HEK293T (cell line): ENCODE results near the gene FRK.

ENCODE experiments used
- CTCF ChIA-PET: fragments of 350-600 bp; formaldehyde crosslinking; extraction: SDS; loops from one replicate; lab custom pipeline; 2021; ENCODE audit warnings: antibody characterized with exemption, inconsistent platforms; lab: Yijun Ruan, JAX
- POLR2A ChIA-PET: fragments of 350-600 bp; formaldehyde crosslinking; extraction: SDS; loops from one replicate; lab custom pipeline; 2020; ENCODE audit warnings: antibody characterized with exemption, inconsistent platforms; lab: Yijun Ruan, JAX
- DNase-seq: peaks from one replicate; pipeline ENCODE4 v3.0.0; 2012; ENCODE audit warnings: mixed read lengths; ENCODE audit errors: extremely low spot score
- ARNT ChIP-seq: fragments of 450-650 bp; IDR thresholded peaks from 2 replicates; pipeline ENCODE4 v1.6.1; 2017; ENCODE audit warnings: mild to moderate bottlenecking
- BHLHE40 ChIP-seq: fragments of 450-650 bp; IDR thresholded peaks from 2 replicates; pipeline ENCODE4 v1.6.1; 2016; ENCODE audit warnings: mild to moderate bottlenecking, moderate library complexity, borderline replicate concordance
- CTBP1 ChIP-seq: fragments of 450-650 bp; IDR thresholded peaks from 2 replicates; pipeline ENCODE4 v1.6.1; 2016; ENCODE audit warnings: borderline replicate concordance
- ELF4 ChIP-seq: fragments of 450-650 bp; IDR thresholded peaks from 2 replicates; pipeline ENCODE4 v1.6.1; 2017; ENCODE audit warnings: antibody characterized with exemption
- FOXA1 ChIP-seq: fragments of 450-650 bp; IDR thresholded peaks from 2 replicates; pipeline ENCODE4 v1.6.1; 2016; ENCODE audit warnings: mild to moderate bottlenecking
- FOXK2 ChIP-seq: fragments of 450-650 bp; IDR thresholded peaks from 2 replicates; pipeline ENCODE4 v1.6.1; 2016; ENCODE audit warnings: mild to moderate bottlenecking
- FOXM1 ChIP-seq: fragments of 450-650 bp; IDR thresholded peaks from 2 replicates; pipeline ENCODE4 v1.6.1; 2017; ENCODE audit warnings: mild to moderate bottlenecking, borderline replicate concordance
- HDGF ChIP-seq: fragments of 450-650 bp; IDR thresholded peaks from 2 replicates; pipeline ENCODE4 v1.6.1; 2017; ENCODE audit warnings: antibody characterized with exemption, borderline replicate concordance
- L3MBTL2 ChIP-seq: fragments of 450-650 bp; conservative IDR thresholded peaks from 2 replicates; pipeline ENCODE4 v1.6.1; 2016; ENCODE audit warnings: mild to moderate bottlenecking
- LEF1 ChIP-seq: fragments of 450-650 bp; IDR thresholded peaks from 2 replicates; pipeline ENCODE4 v1.6.1; 2017; ENCODE audit warnings: mild to moderate bottlenecking, borderline replicate concordance
- NFRKB ChIP-seq: fragments of 450-650 bp; IDR thresholded peaks from 2 replicates; pipeline ENCODE4 v1.6.1; 2016; ENCODE audit warnings: mild to moderate bottlenecking, moderate library complexity
- PKNOX1 ChIP-seq: fragments of 450-650 bp; IDR thresholded peaks from 2 replicates; pipeline ENCODE4 v1.6.1; 2016
- SP1 ChIP-seq: fragments of 450-650 bp; IDR thresholded peaks from 2 replicates; pipeline ENCODE4 v1.6.1; 2017
- SUZ12 ChIP-seq: fragments of 450-650 bp; IDR thresholded peaks from 2 replicates; pipeline ENCODE4 v1.6.1; 2016; ENCODE audit warnings: mild to moderate bottlenecking
- TARDBP ChIP-seq: fragments of 450-650 bp; IDR thresholded peaks from 2 replicates; pipeline ENCODE4 v1.6.1; 2016
- ZNF384 ChIP-seq: fragments of 450-650 bp; IDR thresholded peaks from 2 replicates; pipeline ENCODE4 v1.6.1; 2016

The FRK gene

GRCh38 chr6:115986026-115986425, 74.7 kb downstream of the FRK start:
- TF ChIP-seq LEF1: no peak
- TF ChIP-seq ELF4: no peak
- no peak for TF ChIP-seq BHLHE40
- no peak for TF ChIP-seq FOXA1
- no peak for TF ChIP-seq L3MBTL2
- no peak for TF ChIP-seq PKNOX1
- TF ChIP-seq HDGF: no peak
- CTCF ChIA-PET: no interaction called here
- no peak for DNase-seq
- POLR2A ChIA-PET: interaction anchor here (0.6 kb wide), 1 partner anchor 584 kb away, joined by 3 read pairs; no protein-coding TSS in a partner anchor

DNA sequence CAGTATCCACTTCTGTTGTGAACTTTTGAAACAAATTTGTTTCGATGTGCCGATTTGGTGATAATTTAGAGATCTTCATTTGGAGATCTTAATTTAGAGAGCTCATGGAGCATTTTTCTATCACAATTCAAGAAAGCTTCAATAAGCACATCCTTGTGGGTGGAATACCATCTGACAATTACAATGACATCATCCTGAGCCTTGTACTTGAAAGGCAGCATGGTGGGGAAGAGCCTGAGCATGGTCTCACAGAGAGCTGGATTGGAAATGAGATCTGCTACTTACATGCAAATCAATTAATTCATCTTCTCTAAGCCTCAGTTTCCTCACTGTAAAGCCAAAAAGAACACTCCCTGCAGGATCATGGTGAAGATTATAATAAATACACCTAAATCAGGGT, 75.9 kb downstream of the FRK start:
- TF ChIP-seq ARNT: no peak
- no peak for TF ChIP-seq BHLHE40
- TF ChIP-seq FOXK2: no peak
- TF ChIP-seq HDGF: no peak
- no peak for TF ChIP-seq ELF4
- no peak for TF ChIP-seq CTBP1
- no peak for TF ChIP-seq LEF1
- DNase-seq: no peak
- ChIA-PET POLR2A (no interaction called here), CTCF (no interaction called here)

- TF ChIP-seq NFRKB (no peak), CTBP1 (no peak), PKNOX1 (no peak)
- ChIA-PET POLR2A (interaction anchor here (1.1 kb wide), 1 partner anchor 117 kb away, joined by 6 read pairs; the partner anchor contains the start of gene NT5DC1), CTCF (interaction anchor here (0.7 kb wide), 1 partner anchor 27 kb away, joined by 6 read pairs; no protein-coding TSS in a partner anchor)
- no peak for DNase-seq
Observed at GRCh38 chr6:115983998-115984397, 76.7 kb downstream of the FRK start.

DNA sequence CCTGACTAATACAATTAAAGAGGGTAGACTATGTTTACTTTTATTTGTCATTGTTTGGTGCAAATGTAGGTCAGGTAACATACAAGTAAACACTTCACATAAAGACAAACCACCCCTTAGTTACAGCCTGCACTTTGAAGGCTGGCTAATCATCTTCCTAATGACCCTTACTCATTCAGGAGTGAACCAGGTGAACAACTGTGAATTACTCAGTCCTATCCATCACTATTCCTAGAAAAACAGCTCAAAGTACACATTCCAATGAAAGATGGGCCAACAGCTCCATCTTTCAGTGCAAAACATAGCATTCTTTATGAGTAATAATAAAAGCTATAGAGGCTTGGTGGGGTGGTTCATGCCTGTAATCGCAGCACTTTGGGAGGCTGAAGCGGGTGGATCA, 78.2 kb downstream of the FRK start:
- ChIA-PET POLR2A (no interaction called here), CTCF (no interaction called here)
- TF ChIP-seq FOXK2: no peak
- no peak for TF ChIP-seq TARDBP
- TF ChIP-seq L3MBTL2: no peak
- TF ChIP-seq CTBP1: no peak
- TF ChIP-seq HDGF: no peak
- no peak for TF ChIP-seq PKNOX1
- TF ChIP-seq NFRKB: no peak
- TF ChIP-seq FOXM1: no peak
- TF ChIP-seq SUZ12: no peak
- TF ChIP-seq ARNT: no peak
- TF ChIP-seq LEF1: no peak
- no peak for TF ChIP-seq BHLHE40
- no peak for TF ChIP-seq FOXA1
- no peak for TF ChIP-seq ELF4
- no peak for TF ChIP-seq ZNF384
- no peak for TF ChIP-seq SP1
- DNase-seq: no peak

DNA sequence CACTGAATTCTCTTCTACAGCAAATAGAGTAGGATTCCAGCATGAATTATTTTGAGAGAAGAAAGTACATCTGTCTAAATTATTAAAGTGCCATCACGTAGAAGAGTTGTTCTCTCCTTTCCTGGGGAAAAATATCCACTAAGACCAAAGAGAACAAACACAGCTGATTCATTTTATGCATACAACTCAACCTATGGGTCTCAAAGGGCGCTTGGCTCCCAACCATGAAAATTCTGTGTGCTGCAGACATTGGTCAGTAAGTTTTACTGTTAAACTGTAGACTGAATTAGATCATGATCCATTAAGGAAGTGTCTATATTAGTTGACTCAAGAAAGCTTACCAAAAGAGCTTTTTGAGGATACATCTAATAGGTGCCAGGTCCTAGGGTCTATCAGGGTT, 83.5 kb downstream of the FRK start:
- no peak for TF ChIP-seq CTBP1
- TF ChIP-seq SUZ12: no peak
- TF ChIP-seq FOXA1: no peak
- TF ChIP-seq ARNT: no peak
- TF ChIP-seq SP1: no peak
- no peak for TF ChIP-seq ZNF384
- TF ChIP-seq HDGF: no peak
- TF ChIP-seq PKNOX1: no peak
- ChIA-PET POLR2A (no interaction called here), CTCF (no interaction called here)
- no peak for DNase-seq

DNA sequence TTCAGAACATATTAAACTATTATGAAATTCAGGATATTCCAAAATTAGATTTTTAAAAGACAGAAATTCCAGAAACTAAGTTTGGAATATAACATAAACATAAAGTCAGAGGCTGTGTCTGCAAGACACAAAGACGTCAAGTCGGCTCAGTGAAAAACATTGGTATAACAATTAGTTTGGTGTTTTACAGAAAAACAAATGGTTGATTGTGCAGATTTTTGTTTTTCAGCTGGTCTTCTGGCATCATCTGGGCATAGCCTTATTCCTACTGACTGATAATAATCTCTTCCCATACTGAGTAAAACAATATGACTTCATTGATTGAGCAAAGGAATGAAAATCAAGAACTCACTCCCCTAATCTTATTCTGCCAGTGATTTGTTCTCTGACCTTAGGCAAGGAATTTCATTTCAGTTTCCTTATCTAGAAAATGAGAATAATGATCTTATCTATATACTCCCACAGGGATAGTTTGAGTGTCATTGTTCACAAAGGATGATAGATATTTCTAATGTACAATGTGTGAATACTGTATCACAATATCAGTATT, 84.3 kb downstream of the FRK start:
- TF ChIP-seq SP1: no peak
- no peak for TF ChIP-seq TARDBP
- no peak for TF ChIP-seq L3MBTL2
- no peak for TF ChIP-seq ZNF384
- no peak for TF ChIP-seq FOXM1
- TF ChIP-seq ELF4: no peak
- no peak for TF ChIP-seq NFRKB
- no peak for TF ChIP-seq CTBP1
- TF ChIP-seq LEF1: no peak
- no peak for TF ChIP-seq ARNT
- TF ChIP-seq FOXA1: no peak
- no peak for TF ChIP-seq FOXK2
- no peak for TF ChIP-seq BHLHE40
- ChIA-PET POLR2A (no interaction called here), CTCF (no interaction called here)

More for the DNA sequence above, 84.3 kb downstream of the FRK start:
- DNase-seq: no peak
